ENCODE measurements around the gene GLB1L2.

DNA sequence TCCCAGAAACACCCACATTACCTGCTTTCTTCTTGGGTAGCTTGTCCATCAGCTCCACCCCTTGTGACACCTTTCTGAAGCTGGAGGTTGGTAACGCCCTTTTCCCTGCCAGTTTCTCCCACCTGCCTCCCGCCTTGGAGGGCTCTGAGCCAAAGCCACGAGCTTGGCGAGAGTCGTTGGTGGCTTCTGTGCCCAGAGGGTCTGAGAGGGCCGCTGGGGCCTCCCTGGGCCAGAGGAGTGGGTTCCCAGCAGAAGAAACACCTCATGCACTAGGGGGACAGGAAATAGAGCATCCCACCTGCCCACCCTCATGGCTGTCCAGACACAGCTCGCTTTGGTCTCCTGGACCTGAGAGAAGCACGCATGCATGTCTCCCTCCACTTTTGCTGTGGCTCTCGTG, 42.4 kb downstream of the GLB1L2 start:
- TF ChIP-seq POLR2AphosphoS5 (IDR thresholded peaks at IDR 0.05; ENCODE audit: low read depth, low read length) = no peak
- TF ChIP-seq, protein P1, sequence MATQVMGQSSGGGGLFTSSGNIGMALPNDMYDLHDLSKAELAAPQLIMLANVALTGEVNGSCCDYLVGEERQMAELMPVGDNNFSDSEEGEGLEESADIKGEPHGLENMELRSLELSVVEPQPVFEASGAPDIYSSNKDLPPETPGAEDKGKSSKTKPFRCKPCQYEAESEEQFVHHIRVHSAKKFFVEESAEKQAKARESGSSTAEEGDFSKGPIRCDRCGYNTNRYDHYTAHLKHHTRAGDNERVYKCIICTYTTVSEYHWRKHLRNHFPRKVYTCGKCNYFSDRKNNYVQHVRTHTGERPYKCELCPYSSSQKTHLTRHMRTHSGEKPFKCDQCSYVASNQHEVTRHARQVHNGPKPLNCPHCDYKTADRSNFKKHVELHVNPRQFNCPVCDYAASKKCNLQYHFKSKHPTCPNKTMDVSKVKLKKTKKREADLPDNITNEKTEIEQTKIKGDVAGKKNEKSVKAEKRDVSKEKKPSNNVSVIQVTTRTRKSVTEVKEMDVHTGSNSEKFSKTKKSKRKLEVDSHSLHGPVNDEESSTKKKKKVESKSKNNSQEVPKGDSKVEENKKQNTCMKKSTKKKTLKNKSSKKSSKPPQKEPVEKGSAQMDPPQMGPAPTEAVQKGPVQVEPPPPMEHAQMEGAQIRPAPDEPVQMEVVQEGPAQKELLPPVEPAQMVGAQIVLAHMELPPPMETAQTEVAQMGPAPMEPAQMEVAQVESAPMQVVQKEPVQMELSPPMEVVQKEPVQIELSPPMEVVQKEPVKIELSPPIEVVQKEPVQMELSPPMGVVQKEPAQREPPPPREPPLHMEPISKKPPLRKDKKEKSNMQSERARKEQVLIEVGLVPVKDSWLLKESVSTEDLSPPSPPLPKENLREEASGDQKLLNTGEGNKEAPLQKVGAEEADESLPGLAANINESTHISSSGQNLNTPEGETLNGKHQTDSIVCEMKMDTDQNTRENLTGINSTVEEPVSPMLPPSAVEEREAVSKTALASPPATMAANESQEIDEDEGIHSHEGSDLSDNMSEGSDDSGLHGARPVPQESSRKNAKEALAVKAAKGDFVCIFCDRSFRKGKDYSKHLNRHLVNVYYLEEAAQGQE (IDR thresholded peaks at IDR 0.05; ENCODE audit: insufficient read depth in 1 of 2, low read depth in 2 of 2, low read length in 2 of 2) = no peak

Measured in PFSK-1 (cell line).